ENCODE data around the gene EDDM13.

The EDDM13 gene

DNA sequence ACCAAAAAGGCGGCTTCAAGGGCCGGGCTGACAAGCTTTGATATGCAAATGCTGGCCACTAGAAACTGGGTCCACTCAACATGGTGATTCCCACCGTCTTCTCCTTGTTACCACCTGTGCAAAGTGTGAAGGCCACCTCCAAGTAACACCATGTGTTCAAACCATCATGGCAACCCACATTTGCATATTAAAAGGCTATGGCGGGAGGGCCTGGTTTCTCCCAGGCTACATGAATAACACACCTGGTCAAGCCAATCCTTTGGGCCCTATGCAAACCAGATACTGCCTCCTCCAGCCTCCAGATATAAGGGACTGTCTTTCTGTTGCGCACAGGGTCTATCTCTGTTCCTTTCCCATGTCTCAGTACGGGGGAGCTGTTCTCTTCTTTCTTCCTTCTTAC is 78.7 kb downstream of the EDDM13 start:
- no peaks in the 10 kb centered on the region for H3K36me3 ChIP-seq (replicated peaks; ENCODE audit: insufficient read depth, low read length)
- no peak overlapping the region for H3K4me3 ChIP-seq (ENCODE audit: low read length)
- no peak overlapping the region for H2AFZ ChIP-seq (ENCODE audit: low read length)
- TF ChIP-seq, protein P1, sequence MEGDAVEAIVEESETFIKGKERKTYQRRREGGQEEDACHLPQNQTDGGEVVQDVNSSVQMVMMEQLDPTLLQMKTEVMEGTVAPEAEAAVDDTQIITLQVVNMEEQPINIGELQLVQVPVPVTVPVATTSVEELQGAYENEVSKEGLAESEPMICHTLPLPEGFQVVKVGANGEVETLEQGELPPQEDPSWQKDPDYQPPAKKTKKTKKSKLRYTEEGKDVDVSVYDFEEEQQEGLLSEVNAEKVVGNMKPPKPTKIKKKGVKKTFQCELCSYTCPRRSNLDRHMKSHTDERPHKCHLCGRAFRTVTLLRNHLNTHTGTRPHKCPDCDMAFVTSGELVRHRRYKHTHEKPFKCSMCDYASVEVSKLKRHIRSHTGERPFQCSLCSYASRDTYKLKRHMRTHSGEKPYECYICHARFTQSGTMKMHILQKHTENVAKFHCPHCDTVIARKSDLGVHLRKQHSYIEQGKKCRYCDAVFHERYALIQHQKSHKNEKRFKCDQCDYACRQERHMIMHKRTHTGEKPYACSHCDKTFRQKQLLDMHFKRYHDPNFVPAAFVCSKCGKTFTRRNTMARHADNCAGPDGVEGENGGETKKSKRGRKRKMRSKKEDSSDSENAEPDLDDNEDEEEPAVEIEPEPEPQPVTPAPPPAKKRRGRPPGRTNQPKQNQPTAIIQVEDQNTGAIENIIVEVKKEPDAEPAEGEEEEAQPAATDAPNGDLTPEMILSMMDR (IDR thresholded peaks at IDR 0.05; ENCODE audit: low read length) = no peak
- TF ChIP-seq EZH2phosphoT487 (IDR thresholded peaks at IDR 0.05; ENCODE audit: low read length) (no peak), EZH2 (optimal IDR thresholded peaks at IDR 0.05; ENCODE audit: low read depth, low read length) (no peak)
- H3K4me2 ChIP-seq (ENCODE audit: low read depth, low read length) = no peak overlapping the region
- no peak for DNase-seq
- H3K27me3 ChIP-seq (replicated peaks; ENCODE audit: insufficient read depth, low read length) = peaks cover 36% of the 10 kb centered on the region
- H3K27ac ChIP-seq (ENCODE audit: low read length) = no peak overlapping the region
- H3K9ac ChIP-seq (ENCODE audit: low read length) = no peak overlapping the region
- no peaks in the 10 kb centered on the region for H4K20me1 ChIP-seq (ENCODE audit: insufficient read depth, low read length)
- H3K9me3 ChIP-seq (replicated peaks; ENCODE audit: insufficient read depth, low read length) = no peaks in the 10 kb centered on the region
- no peaks in the 10 kb centered on the region for H3K4me1 ChIP-seq (ENCODE audit: low read length)
- H3K9me2 ChIP-seq (replicated peaks; ENCODE audit: insufficient read depth, low read length) = no peaks in the 10 kb centered on the region
- H3F3A ChIP-seq (ENCODE audit: insufficient read depth, low read length) = no peaks in the 10 kb centered on the region
- H3K79me2 ChIP-seq (ENCODE audit: low read length) = no peaks in the 10 kb centered on the region

DNA sequence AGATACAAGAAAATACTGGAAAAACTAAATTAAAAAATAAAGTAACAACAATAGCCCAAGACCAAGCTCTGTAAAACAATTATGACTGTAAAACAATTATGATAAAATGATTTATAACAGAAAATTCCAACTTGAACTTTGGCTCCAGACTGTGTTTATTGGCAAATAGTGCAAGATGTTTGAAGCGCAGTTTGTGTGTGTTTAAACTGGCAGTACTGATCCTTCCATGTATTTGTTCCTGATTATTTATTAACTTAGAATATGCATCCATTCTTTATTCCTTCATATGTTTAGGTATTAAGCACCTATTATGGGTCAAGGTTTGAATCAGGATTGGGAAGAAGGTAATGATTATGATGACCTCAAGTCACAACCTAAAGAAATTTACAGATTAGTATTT is 83.0 kb downstream of the EDDM13 start:
- H3K4me3 ChIP-seq (ENCODE audit: low read length) = no peak overlapping the region
- no peak for DNase-seq

GRCh38 chr19:56356944-56357343 is 84.4 kb downstream of the EDDM13 start:
- H3K9ac ChIP-seq (ENCODE audit: low read length) = no peak overlapping the region
- TF ChIP-seq, protein P1 (IDR thresholded peaks at IDR 0.05; ENCODE audit: low read length) = no peak
- TF ChIP-seq EZH2 (optimal IDR thresholded peaks at IDR 0.05; ENCODE audit: low read depth, low read length) (no peak), EZH2phosphoT487 (IDR thresholded peaks at IDR 0.05; ENCODE audit: low read length) (no peak)
- DNase-seq = no peak

More for the DNA sequence above, 83.0 kb downstream of the EDDM13 start:
- Histone ChIP-seq H3K79me2 (ENCODE audit: low read length) (no peaks in the 10 kb centered on the region), H3K9me2 (replicated peaks; ENCODE audit: insufficient read depth, low read length) (no peaks in the 10 kb centered on the region), H4K20me1 (ENCODE audit: insufficient read depth, low read length) (no peaks in the 10 kb centered on the region), H3F3A (ENCODE audit: insufficient read depth, low read length) (no peaks in the 10 kb centered on the region), H2AFZ (ENCODE audit: low read length) (no peak overlapping the region), H3K4me1 (ENCODE audit: low read length) (no peaks in the 10 kb centered on the region), H3K9ac (ENCODE audit: low read length) (no peak overlapping the region), H3K27ac (ENCODE audit: low read length) (no peak overlapping the region), H3K27me3 (replicated peaks; ENCODE audit: insufficient read depth, low read length) (peaks cover 8% of the 10 kb centered on the region; the same call in 1 of the 2 replicates), H3K36me3 (replicated peaks; ENCODE audit: insufficient read depth, low read length) (no peaks in the 10 kb centered on the region), H3K4me2 (ENCODE audit: low read depth, low read length) (no peak overlapping the region), H3K9me3 (replicated peaks; ENCODE audit: insufficient read depth, low read length) (no peaks in the 10 kb centered on the region)
- TF ChIP-seq EZH2 (optimal IDR thresholded peaks at IDR 0.05; ENCODE audit: low read depth, low read length) (no peak), EZH2phosphoT487 (IDR thresholded peaks at IDR 0.05; ENCODE audit: low read length) (no peak)

More at GRCh38 chr19:56356944-56357343, 84.4 kb downstream of the EDDM13 start:
- Histone ChIP-seq H3K4me1 (ENCODE audit: low read length) (no peaks in the 10 kb centered on the region), H3K36me3 (replicated peaks; ENCODE audit: insufficient read depth, low read length) (no peaks in the 10 kb centered on the region), H3F3A (ENCODE audit: insufficient read depth, low read length) (no peaks in the 10 kb centered on the region), H4K20me1 (ENCODE audit: insufficient read depth, low read length) (no peaks in the 10 kb centered on the region), H3K27ac (ENCODE audit: low read length) (no peak overlapping the region), H3K9me3 (replicated peaks; ENCODE audit: insufficient read depth, low read length) (no peaks in the 10 kb centered on the region), H2AFZ (ENCODE audit: low read length) (no peak overlapping the region), H3K4me2 (ENCODE audit: low read depth, low read length) (no peak overlapping the region), H3K79me2 (ENCODE audit: low read length) (no peaks in the 10 kb centered on the region), H3K4me3 (ENCODE audit: low read length) (no peak overlapping the region), H3K27me3 (replicated peaks; ENCODE audit: insufficient read depth, low read length) (peaks cover 3% of the 10 kb centered on the region; the same call in 1 of the 2 replicates), H3K9me2 (replicated peaks; ENCODE audit: insufficient read depth, low read length) (no peaks in the 10 kb centered on the region)

All from MM.1S (cell line).